H9 (cell line): ENCODE data around the gene TMEM234. TPM values are rescaled to one million over a fixed set of nuclear protein-coding genes. Genes with fewer than 3 reads are reported as not detected.
A peak's percentile ranks its signal among the peaks of the same experiment; 100 is the strongest.

Experiments
- DNase-seq: peaks from one replicate; pipeline ENCODE4 v3.0.0-alpha.2; 2017
- H2AFZ ChIP-seq: one replicate; pipeline ENCODE4 v1.6.1; 2013; ENCODE audit warnings: mild to moderate bottlenecking, low read length, control low read depth, moderate library complexity
- H2AK5ac ChIP-seq: 2 replicates; pipeline ENCODE4 v1.6.1; 2013; ENCODE audit warnings: low read length, control low read depth, mixed read lengths; ENCODE audit not compliant: insufficient read length
- H2BK120ac ChIP-seq: one replicate; pipeline ENCODE4 v1.6.1; 2013; ENCODE audit warnings: low read depth, mild to moderate bottlenecking, low read length, control low read depth, inconsistent platforms; ENCODE audit not compliant: poor library complexity, severe bottlenecking
- H2BK12ac ChIP-seq: 2 replicates; pipeline ENCODE4 v1.6.1; 2013; ENCODE audit warnings: low read length, control low read depth, mixed read lengths, low read depth; ENCODE audit not compliant: insufficient read length
- H2BK15ac ChIP-seq: 2 replicates; pipeline ENCODE4 v1.6.1; 2013; ENCODE audit warnings: low read depth, low read length, control low read depth
- H2BK20ac ChIP-seq: one replicate; pipeline ENCODE4 v1.6.1; 2013; ENCODE audit warnings: low read depth, mild to moderate bottlenecking, low read length, control low read depth, inconsistent platforms; ENCODE audit not compliant: poor library complexity, severe bottlenecking
- H2BK5ac ChIP-seq: 2 replicates; pipeline ENCODE4 v1.6.1; 2013; ENCODE audit warnings: low read length, control low read depth, mixed read lengths; ENCODE audit not compliant: insufficient read length
- H3K14ac ChIP-seq: 2 replicates; pipeline ENCODE4 v1.6.1; 2013; ENCODE audit warnings: low read length, control low read depth; ENCODE audit not compliant: insufficient read depth
- H3K18ac ChIP-seq: 2 replicates; pipeline ENCODE4 v1.6.1; 2013; ENCODE audit warnings: low read depth, mild to moderate bottlenecking, mixed read lengths, low read length, control low read depth; ENCODE audit not compliant: insufficient read length
- H3K23ac ChIP-seq: 2 replicates; pipeline ENCODE4 v1.6.1; 2013; ENCODE audit warnings: low read length, control low read depth, mixed read lengths, low read depth; ENCODE audit not compliant: insufficient read length
- H3K23me2 ChIP-seq: 2 replicates; pipeline ENCODE4 v1.6.1; 2013; ENCODE audit warnings: low read depth, mild to moderate bottlenecking, mixed read lengths, low read length, control low read depth; ENCODE audit not compliant: insufficient read length, poor library complexity, severe bottlenecking
- H3K27ac ChIP-seq: 2 replicates; pipeline ENCODE4 v1.5.1; 2013; ENCODE audit warnings: low read length, control low read depth, mixed read lengths, low read depth; ENCODE audit not compliant: insufficient read length
- H3K27me3 ChIP-seq: 2 replicates; pipeline ENCODE4 v1.6.1; 2013; ENCODE audit warnings: low read length, control low read depth, inconsistent platforms; ENCODE audit not compliant: insufficient read depth
- H3K4ac ChIP-seq: 2 replicates; pipeline ENCODE4 v1.6.1; 2013; ENCODE audit warnings: low read depth, mild to moderate bottlenecking, control low read depth, inconsistent platforms, low read length, moderate library complexity
- H3K4me1 ChIP-seq: 2 replicates; pipeline ENCODE4 v1.6.1; 2013; ENCODE audit warnings: low read length, control low read depth, inconsistent platforms; ENCODE audit not compliant: insufficient read depth
- H3K4me2 ChIP-seq: 2 replicates; pipeline ENCODE4 v1.6.1; 2013; ENCODE audit warnings: low read length, control low read depth, mixed read lengths; ENCODE audit not compliant: insufficient read length, insufficient read depth
- H3K56ac ChIP-seq: 2 replicates; pipeline ENCODE4 v1.6.1; 2013; ENCODE audit warnings: low read depth, mild to moderate bottlenecking, mixed read lengths, low read length, control low read depth; ENCODE audit not compliant: insufficient read length
- H3K79me1 ChIP-seq: 2 replicates; pipeline ENCODE4 v1.6.1; 2013; ENCODE audit warnings: low read depth, mild to moderate bottlenecking, moderate library complexity, low read length, control low read depth, inconsistent platforms; ENCODE audit not compliant: insufficient read depth, poor library complexity, severe bottlenecking
- H3K79me2 ChIP-seq: 2 replicates; pipeline ENCODE4 v1.6.1; 2013; ENCODE audit warnings: low read length, control low read depth, inconsistent platforms; ENCODE audit not compliant: insufficient read depth
- H3K9ac ChIP-seq: 2 replicates; pipeline ENCODE4 v1.6.1; 2013; ENCODE audit warnings: low read length, control low read depth, mixed read lengths; ENCODE audit not compliant: insufficient read length; ENCODE audit errors: extremely low read depth
- H3K9me3 ChIP-seq: one replicate; pipeline ENCODE4 v1.6.1; 2013; ENCODE audit warnings: low read depth, low read length, inconsistent platforms; ENCODE audit not compliant: control insufficient read depth
- H3T11ph ChIP-seq: one replicate; pipeline ENCODE4 v1.6.1; 2013; ENCODE audit warnings: mild to moderate bottlenecking, low read length, control low read depth, inconsistent platforms
- H4K20me1 ChIP-seq: one replicate; pipeline ENCODE4 v1.6.1; 2013; ENCODE audit not compliant: control insufficient read depth, insufficient read length, insufficient read depth
- H4K5ac ChIP-seq: 2 replicates; pipeline ENCODE4 v1.6.1; 2013; ENCODE audit warnings: low read depth, mild to moderate bottlenecking, mixed read lengths, low read length, control low read depth; ENCODE audit not compliant: insufficient read length
- H4K8ac ChIP-seq: replicated peaks from 2 replicates; pipeline ENCODE4 v1.6.1; 2013; ENCODE audit warnings: low read length, control low read depth, mixed read lengths, low read depth; ENCODE audit not compliant: insufficient read length
- H4K91ac ChIP-seq: 2 replicates; pipeline ENCODE4 v1.6.1; 2013; ENCODE audit warnings: low read depth, mild to moderate bottlenecking, moderate library complexity, mixed read lengths, low read length, control low read depth; ENCODE audit not compliant: insufficient read length
- H3K27ac Mint-ChIP-seq, 3 experiments: 2 replicates in 2 of 3; 3 replicates in 1 of 3; pipeline ENCODE4 v1.8.0; 2020 to 2021; ENCODE audit warnings: mixed read lengths in 3 of 3, mild to moderate bottlenecking in 1 of 3, moderate library complexity in 1 of 3
- H3K27me3 Mint-ChIP-seq: 2 replicates; pipeline ENCODE4 v1.8.0; 2021; ENCODE audit warnings: low read depth, mild to moderate bottlenecking, moderate library complexity, mixed read lengths
- H3K36me3 Mint-ChIP-seq, 3 experiments: 2 replicates in 2 of 3; 3 replicates in 1 of 3; pipeline ENCODE4 v1.8.0; 2020 to 2021; ENCODE audit warnings: low read depth in 3 of 3, mixed read lengths in 3 of 3; ENCODE audit not compliant: insufficient read depth in 1 of 3
- H3K4me1 Mint-ChIP-seq, 2 experiments: 2 replicates each; pipeline ENCODE4 v1.8.0; 2020; ENCODE audit warnings: mixed read lengths in 2 of 2
- H3K4me3 Mint-ChIP-seq, 2 experiments: 2 replicates in 1 of 2; 3 replicates in 1 of 2; pipeline ENCODE4 v1.8.0; 2020 to 2021; ENCODE audit warnings: mild to moderate bottlenecking in 2 of 2, mixed read lengths in 2 of 2, moderate library complexity in 1 of 2
- H3K9me3 Mint-ChIP-seq, 2 experiments: 2 replicates in 1 of 2; 3 replicates in 1 of 2; pipeline ENCODE4 v1.8.0; 2020; ENCODE audit warnings: mild to moderate bottlenecking in 2 of 2, mixed read lengths in 2 of 2, moderate library complexity in 1 of 2
- CTCF ChIP-seq: fragments of 200-600 bp; sonication (generic); conservative IDR thresholded peaks from 3 replicates; pipeline ENCODE4 v1.8.0; 2021; ENCODE audit warnings: antibody characterized with exemption, mild to moderate bottlenecking
- WGBS: extraction: QIAGEN DNeasy Blood & Tissue Kit; methylation state at CpG from one replicate; pipeline ENCODE4 v1.1.7; 2013; ENCODE audit warnings: missing lambda C conversion rate, low lambda C conversion rate, mixed read lengths; ENCODE audit not compliant: insufficient read length; ENCODE audit errors: extremely low coverage; 5-methylcytosine and 5-hydroxymethylcytosine counted together
- total RNA-seq: library from RNA; stranded (reverse); gene quantifications from 2 replicates; pipeline ENCODE4 v1.2.1, GENCODE V29; 2021

Gene TMEM234
- total RNA-seq, 1 experiment from 2014 or later, result 19.7 TPM

DNA sequence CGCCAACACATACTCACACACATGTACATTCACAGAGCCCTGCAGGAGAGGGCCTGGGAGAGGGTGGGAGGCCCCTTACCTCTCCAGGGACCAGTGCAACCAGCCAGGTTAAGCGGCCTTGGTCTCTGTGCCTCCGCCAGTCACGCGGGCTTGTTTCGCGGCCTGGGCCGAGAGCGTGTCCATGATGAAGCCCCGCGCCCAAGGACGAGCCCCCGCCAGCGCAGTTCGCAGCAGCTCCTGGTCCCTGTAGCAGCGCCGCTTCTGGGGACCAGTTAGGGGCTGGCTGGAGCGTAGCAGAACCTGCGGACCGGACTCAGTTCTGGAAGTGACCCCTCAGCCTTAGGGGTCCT is 17.6 kb upstream of the TMEM234 start:
- Histone ChIP-seq H3K79me1 (no peaks in the 10 kb centered on the region), H3K79me2 (no peaks in the 10 kb centered on the region), H3K27me3 (no peaks in the 10 kb centered on the region), H2BK5ac (no peak overlapping the region), H3K4me2 (peak overlapping the region; percentile 75), H4K8ac (no peak overlapping the region), H3K4me1 (no peaks in the 10 kb centered on the region; the same call in 1 of the 2 replicates), H3K14ac (peak overlapping the region; percentile 90), H3K18ac (peak overlapping the region; percentile 72), H2AK5ac (no peak overlapping the region), H4K5ac (no peak overlapping the region), H3K27ac (no peak overlapping the region), H3T11ph (no peak overlapping the region), H4K20me1 (no peaks in the 10 kb centered on the region), H2BK20ac (no peak overlapping the region), H3K4ac (no peak overlapping the region), H3K9me3 (no peaks in the 10 kb centered on the region), H2AFZ (no peak overlapping the region), H3K56ac (no peak overlapping the region), H3K23ac (no peak overlapping the region), H2BK12ac (no peak overlapping the region), H4K91ac (no peak overlapping the region), H3K23me2 (peaks cover 17% of the 10 kb centered on the region), H2BK120ac (no peak overlapping the region), H2BK15ac (no peak overlapping the region), H3K9ac (peak overlapping the region; percentile 46)
- peak overlapping the region in 2 of 3 experiments; percentile 55 to 95; a peak in 2 of 7 replicates for H3K27ac Mint-ChIP-seq
- H3K36me3 Mint-ChIP-seq, result peaks cover 0 to 10% (median 2%) of the 10 kb centered on the region in 3 experiments; a peak in 2 of 7 replicates
- no peaks in the 10 kb centered on the region for H3K9me3 Mint-ChIP-seq
- no peak for DNase-seq
- peak overlapping the region; percentile 82 to 92 for H3K4me3 Mint-ChIP-seq
- no CpG with 5 or more reads among the region's 20 CpGs for WGBS
- peaks cover 4% of the 10 kb centered on the region for H3K27me3 Mint-ChIP-seq
- no peak for TF ChIP-seq CTCF
- H3K4me1 Mint-ChIP-seq, result peaks cover 21 to 23% of the 10 kb centered on the region in 2 experiments
